Measurements from ENCODE around the gene CTF1. TPM values are rescaled to one million over a fixed set of nuclear protein-coding genes. Genes with fewer than 3 reads are reported as not detected.

CTF1 gene
- total RNA-seq, 1 experiment from 2014 or later: 1.4 TPM

GRCh38 chr16:30922420-30922959 is 26.1 kb downstream of the CTF1 start (continued):
- TF ChIP-seq ATF6 (CRISPR knock-in tag; IDR thresholded peaks at IDR 0.05): no peak
- TF ChIP-seq SMAD3 (CRISPR knock-in tag; IDR thresholded peaks at IDR 0.05; ENCODE audit: borderline replicate concordance): no peak
- no peak for TF ChIP-seq PRRX2 (CRISPR knock-in tag; IDR thresholded peaks at IDR 0.05)
- no peak for TF ChIP-seq SOX15 (CRISPR knock-in tag; IDR thresholded peaks at IDR 0.05)
- TF ChIP-seq ATF2 (CRISPR knock-in tag; IDR thresholded peaks at IDR 0.05; ENCODE audit: borderline replicate concordance, low read depth): no peak
- TF ChIP-seq, protein P1, sequence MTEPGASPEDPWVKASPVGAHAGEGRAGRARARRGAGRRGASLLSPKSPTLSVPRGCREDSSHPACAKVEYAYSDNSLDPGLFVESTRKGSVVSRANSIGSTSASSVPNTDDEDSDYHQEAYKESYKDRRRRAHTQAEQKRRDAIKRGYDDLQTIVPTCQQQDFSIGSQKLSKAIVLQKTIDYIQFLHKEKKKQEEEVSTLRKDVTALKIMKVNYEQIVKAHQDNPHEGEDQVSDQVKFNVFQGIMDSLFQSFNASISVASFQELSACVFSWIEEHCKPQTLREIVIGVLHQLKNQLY (CRISPR knock-in tag; IDR thresholded peaks at IDR 0.05): no peak
- TF ChIP-seq JAZF1 (CRISPR knock-in tag; IDR thresholded peaks at IDR 0.05): no peak
- TF ChIP-seq NFATC4 (CRISPR knock-in tag; IDR thresholded peaks at IDR 0.05): no peak

DNA sequence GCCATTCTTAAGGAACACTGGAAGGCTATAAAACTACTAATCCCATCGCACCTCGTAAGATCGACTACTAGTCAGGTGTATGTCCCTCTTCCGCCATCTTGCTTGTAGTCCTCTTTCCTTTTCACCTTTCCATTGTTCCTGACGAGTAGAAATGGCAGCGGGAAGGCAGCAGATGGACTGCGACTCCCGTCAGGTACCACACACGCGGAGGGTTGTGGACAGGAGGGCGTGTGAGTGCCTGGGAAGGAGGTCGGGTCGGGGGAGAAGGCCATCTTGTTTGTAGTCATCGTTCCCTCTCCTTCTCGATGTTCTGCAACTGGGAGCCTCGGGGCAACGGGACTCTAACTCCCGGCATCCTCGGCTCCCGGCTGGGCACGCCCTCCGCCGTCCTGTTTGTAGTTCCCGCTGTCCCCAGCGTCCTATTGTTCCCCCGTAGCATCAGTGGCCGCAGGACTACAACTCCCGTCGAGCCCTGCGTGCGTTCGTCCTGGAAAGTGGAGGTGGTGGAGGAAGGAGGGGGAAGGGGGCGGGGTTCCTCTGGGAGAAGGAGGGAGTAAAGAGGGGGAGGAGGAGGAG is 26.6 kb downstream of the CTF1 start:
- ATAC-seq: peak; percentile 60
- Mint-ChIP-seq H3K9me3 (no peaks in the 10 kb centered on the region), H3K27me3 (ENCODE audit: low read depth) (no peaks in the 10 kb centered on the region; the same call in 1 of the 2 replicates), H3K36me3 (peaks cover 10% of the 10 kb centered on the region; the same call in 1 of the 2 replicates), H3K27ac (peak overlapping the region; percentile 100), H3K4me1 (peaks cover 20% of the 10 kb centered on the region), H3K4me3 (peak overlapping the region; percentile 99)
- peak; percentile 99 for DNase-seq (ENCODE audit: low spot score)
- TF ChIP-seq NFE2L1 (CRISPR knock-in tag; IDR thresholded peaks at IDR 0.05): peak; percentile 54; the same call in 1 of the 2 replicates
- no peak for TF ChIP-seq NR3C1 (CRISPR knock-in tag; conservative IDR thresholded peaks at IDR 0.05; ENCODE audit: low read depth)
- no peak for TF ChIP-seq NR2C2 (CRISPR knock-in tag; IDR thresholded peaks at IDR 0.05)
- TF ChIP-seq RELA (CRISPR knock-in tag; IDR thresholded peaks at IDR 0.05; ENCODE audit: borderline replicate concordance): no peak
- TF ChIP-seq, protein P2, sequence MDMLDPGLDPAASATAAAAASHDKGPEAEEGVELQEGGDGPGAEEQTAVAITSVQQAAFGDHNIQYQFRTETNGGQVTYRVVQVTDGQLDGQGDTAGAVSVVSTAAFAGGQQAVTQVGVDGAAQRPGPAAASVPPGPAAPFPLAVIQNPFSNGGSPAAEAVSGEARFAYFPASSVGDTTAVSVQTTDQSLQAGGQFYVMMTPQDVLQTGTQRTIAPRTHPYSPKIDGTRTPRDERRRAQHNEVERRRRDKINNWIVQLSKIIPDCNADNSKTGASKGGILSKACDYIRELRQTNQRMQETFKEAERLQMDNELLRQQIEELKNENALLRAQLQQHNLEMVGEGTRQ (CRISPR knock-in tag; IDR thresholded peaks at IDR 0.05): peak; percentile 75
- 0 out of 2 replicates have a peak, but pooled peaks have one; percentile 26 for TF ChIP-seq TEAD1 (CRISPR knock-in tag; IDR thresholded peaks at IDR 0.05)
- no peak for TF ChIP-seq TCF7 (CRISPR knock-in tag; IDR thresholded peaks at IDR 0.05; ENCODE audit: low read depth)
- TF ChIP-seq USF1 (CRISPR knock-in tag; IDR thresholded peaks at IDR 0.05): peak; percentile 83
- TF ChIP-seq FOXK1 (CRISPR knock-in tag; IDR thresholded peaks at IDR 0.05): peak; percentile 86
- 0 out of 2 replicates have a peak, but pooled peaks have one; percentile 28 for TF ChIP-seq MAX (CRISPR knock-in tag; IDR thresholded peaks at IDR 0.05)
- peak; percentile 99 for TF ChIP-seq SP1 (CRISPR knock-in tag; conservative IDR thresholded peaks at IDR 0.05)
- no peak for TF ChIP-seq ZNF263 (CRISPR knock-in tag; IDR thresholded peaks at IDR 0.05; ENCODE audit: low read depth)
- ChIA-PET CTCF (interaction anchor here (0.7 to 6.5 kb wide), 9 partner anchors 12 to 228 kb away, joined by 3 to 79 read pairs (median 5); partner anchors contain the start of genes HSD3B7 and ZNF629), POLR2A (interaction anchor here (0.7 to 1.1 kb wide), 3 partner anchors 19 to 144 kb away, joined by 3 read pairs; no protein-coding TSS in a partner anchor)
